Measurements from ENCODE around the gene TAMM41. TPM values are rescaled to one million over a fixed set of nuclear protein-coding genes. Genes with fewer than 3 reads are reported as not detected.
"Not testable (repeated sequence)": the region's sequence is repeated elsewhere in the genome, so short reads cannot be mapped to it uniquely, and the experiment has no call there.

TAMM41 gene
- total RNA-seq, 1 experiment from 2014 or later = 26.3 TPM

DNA sequence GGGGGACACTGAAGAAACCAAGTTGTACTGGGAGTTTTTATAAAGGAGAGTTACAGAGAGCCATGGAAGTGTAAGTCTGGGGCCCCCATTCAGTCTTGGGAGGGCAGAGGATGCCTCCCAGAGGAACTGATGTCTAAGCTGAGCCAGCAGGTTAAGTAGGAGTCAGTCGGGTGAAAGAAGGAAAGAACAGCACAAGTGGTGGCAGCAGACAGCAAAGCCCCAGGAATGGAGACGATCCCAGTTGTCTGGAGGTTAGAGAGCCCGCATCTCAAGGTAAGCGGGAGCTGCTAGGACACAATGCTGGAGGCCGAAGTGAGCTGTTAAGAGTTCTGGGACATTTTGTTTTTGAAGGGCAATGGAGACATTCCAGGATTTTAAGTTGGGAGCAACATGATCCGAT, 88.8 kb downstream of the TAMM41 start:
- no TSS peak for BruUV-seq (replicated peaks)
- Mint-ChIP-seq H3K27me3 (ENCODE audit: unreplicated experiment) (peaks cover 29% of the 10 kb centered on the region), H3K4me3 (ENCODE audit: low read depth, unreplicated experiment) (no peak overlapping the region), H3K9me3 (ENCODE audit: low read depth, unreplicated experiment) (no peaks in the 10 kb centered on the region), H3K36me3 (ENCODE audit: insufficient read depth, unreplicated experiment) (no peaks in the 10 kb centered on the region), H3K27ac (ENCODE audit: unreplicated experiment) (no peak overlapping the region), H3K4me1 (ENCODE audit: low read depth, unreplicated experiment) (no peaks in the 10 kb centered on the region)
- DNase-seq = no peak
- CTCF ChIA-PET = no interaction called here
- TF ChIP-seq, protein P1, sequence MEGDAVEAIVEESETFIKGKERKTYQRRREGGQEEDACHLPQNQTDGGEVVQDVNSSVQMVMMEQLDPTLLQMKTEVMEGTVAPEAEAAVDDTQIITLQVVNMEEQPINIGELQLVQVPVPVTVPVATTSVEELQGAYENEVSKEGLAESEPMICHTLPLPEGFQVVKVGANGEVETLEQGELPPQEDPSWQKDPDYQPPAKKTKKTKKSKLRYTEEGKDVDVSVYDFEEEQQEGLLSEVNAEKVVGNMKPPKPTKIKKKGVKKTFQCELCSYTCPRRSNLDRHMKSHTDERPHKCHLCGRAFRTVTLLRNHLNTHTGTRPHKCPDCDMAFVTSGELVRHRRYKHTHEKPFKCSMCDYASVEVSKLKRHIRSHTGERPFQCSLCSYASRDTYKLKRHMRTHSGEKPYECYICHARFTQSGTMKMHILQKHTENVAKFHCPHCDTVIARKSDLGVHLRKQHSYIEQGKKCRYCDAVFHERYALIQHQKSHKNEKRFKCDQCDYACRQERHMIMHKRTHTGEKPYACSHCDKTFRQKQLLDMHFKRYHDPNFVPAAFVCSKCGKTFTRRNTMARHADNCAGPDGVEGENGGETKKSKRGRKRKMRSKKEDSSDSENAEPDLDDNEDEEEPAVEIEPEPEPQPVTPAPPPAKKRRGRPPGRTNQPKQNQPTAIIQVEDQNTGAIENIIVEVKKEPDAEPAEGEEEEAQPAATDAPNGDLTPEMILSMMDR (IDR thresholded peaks at IDR 0.05; ENCODE audit: unreplicated experiment) = no peak
- intact Hi-C loops (cut with micrococcal nuclease; ENCODE audit: unreplicated experiment) = no loop called here

DNA sequence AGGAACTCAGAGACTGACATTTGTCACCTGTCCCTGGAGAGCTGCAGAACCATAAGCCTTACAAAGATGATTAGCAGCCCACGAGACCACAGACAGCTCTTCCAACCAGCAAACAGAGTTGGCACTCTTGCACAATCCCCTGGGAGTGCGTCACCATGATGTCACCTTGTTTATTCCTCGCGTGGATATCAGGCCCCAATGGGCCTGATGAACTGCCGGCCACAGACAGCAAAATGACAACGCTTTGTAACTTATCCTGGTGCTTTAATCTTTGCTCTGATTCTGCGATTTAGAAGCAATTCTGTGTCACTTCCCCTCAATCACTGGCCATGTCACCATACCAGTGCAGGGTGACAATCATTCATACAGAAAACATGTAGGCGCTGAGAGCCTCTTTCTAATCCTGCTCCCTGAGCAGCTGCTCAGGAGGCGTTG, 89.2 kb downstream of the TAMM41 start:
- CTCF ChIA-PET = no interaction called here
- DNase-seq = no peak
- H3K4me1 Mint-ChIP-seq (ENCODE audit: low read depth, unreplicated experiment) = no peaks in the 10 kb centered on the region
- H3K9me3 Mint-ChIP-seq (ENCODE audit: low read depth, unreplicated experiment) = no peaks in the 10 kb centered on the region
- BruUV-seq (replicated peaks) = no TSS peak
- no peak overlapping the region for H3K4me3 Mint-ChIP-seq (ENCODE audit: low read depth, unreplicated experiment)
- intact Hi-C loops (cut with micrococcal nuclease; ENCODE audit: unreplicated experiment) = no loop called here
- TF ChIP-seq, protein P1 (IDR thresholded peaks at IDR 0.05; ENCODE audit: unreplicated experiment) = no peak
- H3K27ac Mint-ChIP-seq (ENCODE audit: unreplicated experiment) = no peak overlapping the region
- no peaks in the 10 kb centered on the region for H3K36me3 Mint-ChIP-seq (ENCODE audit: insufficient read depth, unreplicated experiment)
- H3K27me3 Mint-ChIP-seq (ENCODE audit: unreplicated experiment) = peaks cover 29% of the 10 kb centered on the region

DNA sequence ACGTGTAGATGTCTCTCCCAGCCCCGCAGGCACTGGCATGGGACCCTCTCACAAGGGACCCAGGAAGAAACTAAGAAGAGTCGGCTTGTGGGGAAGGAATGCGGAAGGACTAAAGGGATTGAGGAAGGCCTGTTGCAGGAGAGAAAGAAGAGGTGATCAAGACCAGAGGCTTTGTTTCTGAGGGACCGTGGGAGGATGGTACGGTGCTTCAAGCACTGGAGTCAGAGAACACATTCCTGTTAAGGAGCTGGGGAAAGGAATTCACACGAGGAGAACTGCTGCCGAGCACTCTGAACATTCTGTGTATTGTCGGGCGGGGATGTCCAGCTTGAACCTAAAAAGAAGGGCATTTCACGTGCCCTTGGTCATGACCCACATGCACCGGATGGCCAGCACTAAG, 91.4 kb downstream of the TAMM41 start:
- Mint-ChIP-seq H3K4me3 (ENCODE audit: low read depth, unreplicated experiment) (no peak overlapping the region), H3K27me3 (ENCODE audit: unreplicated experiment) (peaks cover 29% of the 10 kb centered on the region), H3K36me3 (ENCODE audit: insufficient read depth, unreplicated experiment) (no peaks in the 10 kb centered on the region), H3K27ac (ENCODE audit: unreplicated experiment) (no peak overlapping the region), H3K9me3 (ENCODE audit: low read depth, unreplicated experiment) (no peaks in the 10 kb centered on the region), H3K4me1 (ENCODE audit: low read depth, unreplicated experiment) (no peaks in the 10 kb centered on the region)
- intact Hi-C loops (cut with micrococcal nuclease; ENCODE audit: unreplicated experiment) = no loop called here
- TF ChIP-seq, protein P1 (IDR thresholded peaks at IDR 0.05; ENCODE audit: unreplicated experiment) = no peak
- no TSS peak for BruUV-seq (replicated peaks)
- CTCF ChIA-PET = no interaction called here
- no peak for DNase-seq

DNA sequence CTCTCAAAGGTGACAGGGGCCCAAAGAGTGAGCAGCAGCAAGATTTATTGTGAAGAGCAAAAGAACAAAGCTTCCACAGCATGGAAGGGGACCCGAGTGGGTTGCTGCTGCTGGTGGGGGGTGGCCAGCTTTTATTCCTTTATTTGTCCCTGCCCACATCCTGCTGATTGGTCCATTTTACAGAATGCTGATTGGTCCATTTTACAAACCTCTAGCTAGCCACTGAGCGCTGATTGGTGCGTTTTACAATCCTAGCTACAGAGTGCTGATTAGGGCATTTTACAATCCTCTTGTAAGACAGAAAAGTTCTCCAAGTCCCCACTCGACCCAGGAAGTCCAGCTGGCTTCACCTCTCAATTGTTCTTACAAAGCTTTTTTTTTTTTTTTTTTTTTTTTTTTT, 94.4 kb downstream of the TAMM41 start:
- H3K9me3 Mint-ChIP-seq (ENCODE audit: low read depth, unreplicated experiment); CTCF ChIA-PET; H3K4me3 Mint-ChIP-seq (ENCODE audit: low read depth, unreplicated experiment); H3K4me1 Mint-ChIP-seq (ENCODE audit: low read depth, unreplicated experiment); H3K36me3 Mint-ChIP-seq (ENCODE audit: insufficient read depth, unreplicated experiment); DNase-seq; H3K27ac Mint-ChIP-seq (ENCODE audit: unreplicated experiment); intact Hi-C loops (cut with micrococcal nuclease; ENCODE audit: unreplicated experiment); BruUV-seq (replicated peaks): not testable (repeated sequence)
- peaks cover 17% of the 10 kb centered on the region for H3K27me3 Mint-ChIP-seq (ENCODE audit: unreplicated experiment)

DNA sequence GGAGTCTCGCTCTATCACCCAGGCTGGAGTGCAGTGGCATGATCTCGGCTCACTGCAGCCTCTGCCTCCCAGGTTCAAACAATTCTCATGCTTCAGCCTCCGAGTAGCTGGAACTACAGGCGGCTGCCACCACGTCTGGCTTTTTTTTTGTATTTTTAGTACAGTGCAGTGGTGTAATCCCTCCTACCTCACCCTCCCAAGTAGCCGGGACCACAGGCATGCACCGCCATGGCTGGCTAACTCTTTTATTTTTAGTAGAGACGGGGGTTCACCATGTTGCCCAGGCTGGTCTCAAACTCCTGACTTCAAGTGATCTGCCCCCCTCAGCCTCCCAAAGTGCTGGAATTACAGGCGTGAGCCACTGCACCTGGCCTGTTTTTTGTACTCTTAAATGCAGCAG, 98.4 kb downstream of the TAMM41 start:
- DNase-seq; intact Hi-C loops (cut with micrococcal nuclease; ENCODE audit: unreplicated experiment); H3K27ac Mint-ChIP-seq (ENCODE audit: unreplicated experiment); H3K4me3 Mint-ChIP-seq (ENCODE audit: low read depth, unreplicated experiment); H3K36me3 Mint-ChIP-seq (ENCODE audit: insufficient read depth, unreplicated experiment); H3K4me1 Mint-ChIP-seq (ENCODE audit: low read depth, unreplicated experiment); BruUV-seq (replicated peaks); H3K27me3 Mint-ChIP-seq (ENCODE audit: unreplicated experiment); H3K9me3 Mint-ChIP-seq (ENCODE audit: low read depth, unreplicated experiment); CTCF ChIA-PET: not testable (repeated sequence)

Other genes starting within 250 kb of the TAMM41 start
- 49.1 and 51.3 TPM in 2 replicates for gene VGLL4, start 203.0 kb downstream of the TAMM41 start, total RNA-seq (2022)
- gene SYN2, start 157.5 kb upstream of the TAMM41 start, total RNA-seq (2022) = not detected in 2 replicates